ENCODE measurements around the gene NFIX.

NFIX gene

GRCh38 chr19:13128583-13128982 lies 133.3 kb downstream of the NFIX start:
- no peak for DNase-seq

- no peak for DNase-seq
Observed at GRCh38 chr19:13129384-13129783, 134.1 kb downstream of the NFIX start.

- no peak for DNase-seq
Observed at GRCh38 chr19:13130886-13131490, 135.7 kb downstream of the NFIX start.

- no peak for DNase-seq
Observed at GRCh38 chr19:13132471-13133180, 137.4 kb downstream of the NFIX start.

GRCh38 chr19:13133241-13133870 lies 138.1 kb downstream of the NFIX start:
- no peak for DNase-seq

- no peak for DNase-seq
Observed at GRCh38 chr19:13134626-13135025, 139.4 kb downstream of the NFIX start.

GRCh38 chr19:13135068-13136062 lies 140.1 kb downstream of the NFIX start:
- DNase-seq = no peak

GRCh38 chr19:13137290-13137794 lies 142.1 kb downstream of the NFIX start:
- no peak for DNase-seq

GRCh38 chr19:13138171-13138915 lies 143.1 kb downstream of the NFIX start:
- no peak for DNase-seq

- no peak for DNase-seq
Observed at GRCh38 chr19:13138916-13139198, 143.6 kb downstream of the NFIX start.

- no peak for DNase-seq
Observed at GRCh38 chr19:13139633-13140311, 144.5 kb downstream of the NFIX start.

GRCh38 chr19:13146763-13147563 lies 151.7 kb downstream of the NFIX start:
- DNase-seq = no peak
